ENCODE measurements around the gene P4HTM. TPM values are rescaled to one million over a fixed set of nuclear protein-coding genes. Genes with fewer than 3 reads are reported as not detected.

P4HTM gene
- polyA plus RNA-seq, 4 donors: 30.6 to 47.6 (median 39.6) TPM

DNA sequence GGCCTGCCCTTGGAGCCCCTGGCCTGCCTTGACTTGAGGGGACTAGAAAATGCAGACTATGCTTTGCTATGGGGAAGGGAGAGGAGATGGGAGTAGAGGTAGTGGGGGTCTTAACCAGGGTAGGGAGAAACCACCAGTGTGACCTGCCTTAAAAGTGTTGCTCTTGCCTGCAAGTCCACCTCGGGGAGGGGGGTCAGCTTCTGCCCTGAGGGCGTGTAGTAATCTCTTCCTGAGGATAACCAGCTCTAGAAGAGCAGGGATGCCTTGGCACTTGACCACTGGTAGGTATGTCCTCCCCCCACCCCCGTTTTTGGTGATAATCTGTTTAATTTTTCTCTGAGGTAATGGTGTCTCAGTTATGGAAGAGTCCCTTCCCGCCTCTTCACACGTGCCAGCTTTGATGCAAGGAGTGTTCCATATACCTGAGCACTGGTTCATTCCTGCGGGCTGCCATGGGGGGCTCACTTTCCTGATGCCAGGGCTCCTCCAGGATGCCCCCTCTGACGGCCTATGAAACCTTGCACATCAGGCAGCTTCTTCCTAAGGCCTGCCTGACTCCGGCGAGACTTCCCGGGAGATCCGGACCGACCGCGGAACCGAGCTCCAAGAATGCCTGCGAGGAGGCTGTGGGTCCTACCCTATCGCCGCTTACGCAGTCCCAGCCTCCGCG, 780 bp upstream of the P4HTM start:
- Histone ChIP-seq H3K4me3 (ENCODE audit: low read depth in 1 of 3, low read length in 3 of 3) (peak overlapping the region; percentile 84 to 97 (median 88)), H3K9me3 (ENCODE audit: control insufficient read depth in 2 of 2, insufficient read depth in 1 of 2, low read depth in 1 of 2, low read length in 1 of 2) (no peaks in the 10 kb centered on the region), H3K36me3 (ENCODE audit: control insufficient read depth in 3 of 3, insufficient read depth in 2 of 3, low read depth in 1 of 3, low read length in 3 of 3) (peaks cover 0 to 45% (median 5%) of the 10 kb centered on the region in 3 donors), H3K27me3 (ENCODE audit: control insufficient read depth in 3 of 3, insufficient read depth in 3 of 3, low read length in 3 of 3) (no peaks in the 10 kb centered on the region), H3K4me1 (ENCODE audit: control insufficient read depth in 3 of 3, insufficient read depth in 2 of 3, low read depth in 1 of 3, low read length in 2 of 3) (peaks cover 4 to 11% (median 8%) of the 10 kb centered on the region in 3 donors), H3K27ac (ENCODE audit: low read depth in 1 of 3, low read length in 2 of 3) (peak overlapping the region; percentile 86 to 99 (median 97))
- peak in 1 of 2 donors; percentile 26 for DNase-seq
- no peak for FAIRE-seq
- 3 to 4% (median 3%) methylated on average over 21 of the region's 21 CpGs for WGBS, 3 donors

DNA sequence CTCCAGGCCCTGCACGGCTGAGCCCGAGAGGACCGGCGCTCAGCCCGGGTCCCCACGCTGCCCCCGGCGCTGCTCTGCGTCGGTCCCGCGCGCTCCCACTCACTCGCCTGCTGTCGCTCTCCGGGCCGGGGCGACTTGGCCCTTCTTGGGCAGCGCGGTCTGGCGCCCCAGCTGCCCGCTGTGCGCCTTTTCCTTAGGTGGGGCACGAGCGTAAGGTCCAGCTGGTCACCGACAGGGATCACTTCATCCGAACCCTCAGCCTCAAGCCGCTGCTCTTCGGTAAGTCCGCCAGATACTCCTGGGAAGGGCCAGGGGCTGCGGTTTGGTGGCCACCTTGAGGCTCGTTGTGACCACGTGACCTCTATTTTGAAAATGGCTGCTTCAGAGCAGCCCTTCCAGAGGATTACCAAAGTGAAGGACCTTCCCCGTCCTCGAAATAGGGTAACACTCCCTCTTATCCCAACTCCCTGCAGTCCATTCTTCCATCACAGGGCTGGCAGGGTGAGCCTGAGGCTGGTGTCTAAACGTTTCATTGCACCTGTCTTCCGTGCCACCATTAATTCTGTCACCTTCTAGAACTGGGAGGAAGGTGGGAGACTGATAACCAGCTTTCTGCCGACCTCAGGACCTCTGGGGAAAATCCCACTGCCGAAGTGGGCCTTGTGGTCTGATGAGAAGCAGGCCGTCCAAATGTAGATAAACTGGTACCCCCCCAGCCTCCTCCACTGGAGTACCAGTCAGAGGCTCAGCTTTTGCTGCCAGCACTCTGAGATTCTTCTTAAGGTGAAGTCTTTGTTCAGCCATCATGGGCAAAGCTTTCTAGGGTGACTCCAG, 812 bp downstream of the P4HTM start:
- no peaks in the 10 kb centered on the region for H3K27me3 ChIP-seq (ENCODE audit: control insufficient read depth in 3 of 3, insufficient read depth in 3 of 3, low read length in 3 of 3)
- 2 to 5% (median 2%) methylated on average over 39 to 40 of the region's 40 CpGs for WGBS, 3 donors
- H3K36me3 ChIP-seq (ENCODE audit: control insufficient read depth in 3 of 3, insufficient read depth in 2 of 3, low read depth in 1 of 3, low read length in 3 of 3): peaks cover 0 to 43% (median 2%) of the 10 kb centered on the region in 3 donors
- DNase-seq (peak; percentile 45 to 77), FAIRE-seq (no peak)
- H3K4me3 ChIP-seq (ENCODE audit: low read depth in 1 of 3, low read length in 3 of 3): peak overlapping the region; percentile 84 to 97 (median 88)
- H3K27ac ChIP-seq (ENCODE audit: low read depth in 1 of 3, low read length in 2 of 3): peak overlapping the region; percentile 45 to 97 (median 86)
- H3K4me1 ChIP-seq (ENCODE audit: control insufficient read depth in 3 of 3, insufficient read depth in 2 of 3, low read depth in 1 of 3, low read length in 2 of 3): peaks cover 4 to 11% (median 8%) of the 10 kb centered on the region in 3 donors
- no peaks in the 10 kb centered on the region for H3K9me3 ChIP-seq (ENCODE audit: control insufficient read depth in 2 of 2, insufficient read depth in 1 of 2, low read depth in 1 of 2, low read length in 1 of 2)

DNA sequence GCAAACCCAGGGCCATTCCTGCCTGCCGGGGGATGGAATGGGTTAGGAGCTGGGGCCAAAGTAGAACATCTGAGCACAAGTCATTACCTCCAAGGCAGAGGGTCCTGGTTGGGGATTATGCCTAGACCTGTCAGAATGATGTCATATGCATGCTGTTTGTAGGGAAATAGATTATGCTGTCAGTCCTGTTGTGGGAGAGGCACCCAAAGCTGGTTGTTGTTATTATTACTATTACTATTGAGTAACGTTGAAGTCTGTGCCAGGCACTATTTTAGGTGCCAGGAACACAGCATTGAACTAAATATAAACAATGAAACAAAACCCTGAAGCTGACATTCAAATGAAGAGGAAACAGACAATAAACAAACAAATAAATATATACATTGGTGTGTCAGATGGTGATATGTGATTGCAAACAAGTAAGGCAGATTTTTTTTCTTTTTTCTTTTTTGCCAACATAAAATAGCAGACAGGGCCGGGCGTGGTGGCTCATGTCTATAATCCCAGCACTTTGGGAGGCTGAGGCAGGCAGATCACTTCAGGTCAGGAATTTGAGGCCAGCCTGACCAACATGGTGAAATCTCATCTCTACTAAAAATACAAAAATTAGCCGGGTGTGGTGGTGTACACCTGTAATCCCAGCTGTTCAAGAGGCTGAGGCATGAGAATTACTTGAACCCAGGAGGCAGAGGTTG, 2.0 kb downstream of the P4HTM start:
- Histone ChIP-seq H3K9me3 (ENCODE audit: control insufficient read depth in 2 of 2, insufficient read depth in 1 of 2, low read depth in 1 of 2, low read length in 1 of 2) (no peaks in the 10 kb centered on the region), H3K4me1 (ENCODE audit: control insufficient read depth in 3 of 3, insufficient read depth in 2 of 3, low read depth in 1 of 3, low read length in 2 of 3) (peaks cover 4 to 11% (median 8%) of the 10 kb centered on the region in 3 donors), H3K27ac (ENCODE audit: low read depth in 1 of 3, low read length in 2 of 3) (no peak overlapping the region), H3K4me3 (ENCODE audit: low read depth in 1 of 3, low read length in 3 of 3) (peak overlapping the region in 1 of 3 donors; percentile 84), H3K36me3 (ENCODE audit: control insufficient read depth in 3 of 3, insufficient read depth in 2 of 3, low read depth in 1 of 3, low read length in 3 of 3) (peaks cover 0 to 39% (median 0%) of the 10 kb centered on the region in 3 donors), H3K27me3 (ENCODE audit: control insufficient read depth in 3 of 3, insufficient read depth in 3 of 3, low read length in 3 of 3) (no peaks in the 10 kb centered on the region)
- FAIRE-seq: no peak
- WGBS, 3 donors: 61 to 73% (median 64%) methylated on average over 5 of the region's 5 CpGs
- DNase-seq: no peak

DNA sequence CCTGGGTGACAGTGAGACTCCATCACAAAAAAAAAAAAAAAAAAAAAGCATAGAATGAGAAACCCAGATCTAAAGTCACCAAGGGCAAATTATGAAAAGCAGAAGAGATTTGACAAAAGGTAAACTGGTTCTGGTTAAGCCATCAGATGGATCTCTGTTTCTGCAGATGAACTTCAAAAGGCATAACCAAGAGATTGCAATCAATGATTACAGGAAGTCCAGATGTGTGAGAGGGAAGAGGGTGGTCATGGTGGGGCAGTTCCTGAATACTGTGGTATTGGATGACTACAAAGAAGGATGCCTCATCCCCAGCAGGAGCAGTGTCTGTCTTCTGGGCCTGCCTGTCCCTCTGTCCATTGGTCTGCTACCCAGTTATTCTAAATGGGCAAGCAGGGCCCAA, 3.8 kb downstream of the P4HTM start:
- FAIRE-seq (no peak), DNase-seq (no peak)
- Histone ChIP-seq H3K36me3 (ENCODE audit: control insufficient read depth in 3 of 3, insufficient read depth in 2 of 3, low read depth in 1 of 3, low read length in 3 of 3) (peaks cover 0 to 53% (median 0%) of the 10 kb centered on the region in 3 donors), H3K27ac (ENCODE audit: low read depth in 1 of 3, low read length in 2 of 3) (no peak overlapping the region), H3K4me1 (ENCODE audit: control insufficient read depth in 3 of 3, insufficient read depth in 2 of 3, low read depth in 1 of 3, low read length in 2 of 3) (peaks cover 4 to 17% (median 8%) of the 10 kb centered on the region in 3 donors), H3K9me3 (ENCODE audit: control insufficient read depth in 2 of 2, insufficient read depth in 1 of 2, low read depth in 1 of 2, low read length in 1 of 2) (no peaks in the 10 kb centered on the region), H3K27me3 (ENCODE audit: control insufficient read depth in 3 of 3, insufficient read depth in 3 of 3, low read length in 3 of 3) (no peaks in the 10 kb centered on the region), H3K4me3 (ENCODE audit: low read depth in 1 of 3, low read length in 3 of 3) (no peak overlapping the region)

DNA sequence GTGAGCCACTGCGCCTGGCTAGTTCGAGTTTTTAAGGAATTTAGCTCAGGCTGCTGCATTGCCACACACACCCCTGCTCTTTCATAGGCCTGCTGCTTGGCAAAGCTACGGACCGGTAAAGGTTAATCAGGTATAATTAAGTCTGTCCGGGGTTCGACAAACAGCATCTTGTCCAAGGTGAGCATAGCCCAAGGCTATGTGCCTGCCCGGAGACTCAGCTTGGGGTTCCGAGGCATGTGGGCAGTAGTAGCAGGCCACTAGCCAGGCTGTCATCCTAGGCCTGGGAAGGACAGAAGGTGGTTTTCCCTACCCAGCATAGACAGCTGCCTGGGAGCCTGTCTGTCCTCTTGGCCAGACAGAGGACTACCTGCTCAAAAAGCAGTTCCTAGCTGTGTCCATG, 6.6 kb downstream of the P4HTM start:
- Histone ChIP-seq H3K27ac (ENCODE audit: low read depth in 1 of 3, low read length in 2 of 3) (no peak overlapping the region), H3K4me1 (ENCODE audit: control insufficient read depth in 3 of 3, insufficient read depth in 2 of 3, low read depth in 1 of 3, low read length in 2 of 3) (peaks cover 0 to 35% (median 3%) of the 10 kb centered on the region in 3 donors), H3K27me3 (ENCODE audit: control insufficient read depth in 3 of 3, insufficient read depth in 3 of 3, low read length in 3 of 3) (no peaks in the 10 kb centered on the region), H3K4me3 (ENCODE audit: low read depth in 1 of 3, low read length in 3 of 3) (no peak overlapping the region), H3K9me3 (ENCODE audit: control insufficient read depth in 2 of 2, insufficient read depth in 1 of 2, low read depth in 1 of 2, low read length in 1 of 2) (no peaks in the 10 kb centered on the region), H3K36me3 (ENCODE audit: control insufficient read depth in 3 of 3, insufficient read depth in 2 of 3, low read depth in 1 of 3, low read length in 3 of 3) (peaks cover 0 to 65% (median 0%) of the 10 kb centered on the region in 3 donors)
- WGBS, 3 donors: 91 to 96% (median 93%) methylated on average over 8 of the region's 8 CpGs
- DNase-seq: no peak
- FAIRE-seq: no peak

DNA sequence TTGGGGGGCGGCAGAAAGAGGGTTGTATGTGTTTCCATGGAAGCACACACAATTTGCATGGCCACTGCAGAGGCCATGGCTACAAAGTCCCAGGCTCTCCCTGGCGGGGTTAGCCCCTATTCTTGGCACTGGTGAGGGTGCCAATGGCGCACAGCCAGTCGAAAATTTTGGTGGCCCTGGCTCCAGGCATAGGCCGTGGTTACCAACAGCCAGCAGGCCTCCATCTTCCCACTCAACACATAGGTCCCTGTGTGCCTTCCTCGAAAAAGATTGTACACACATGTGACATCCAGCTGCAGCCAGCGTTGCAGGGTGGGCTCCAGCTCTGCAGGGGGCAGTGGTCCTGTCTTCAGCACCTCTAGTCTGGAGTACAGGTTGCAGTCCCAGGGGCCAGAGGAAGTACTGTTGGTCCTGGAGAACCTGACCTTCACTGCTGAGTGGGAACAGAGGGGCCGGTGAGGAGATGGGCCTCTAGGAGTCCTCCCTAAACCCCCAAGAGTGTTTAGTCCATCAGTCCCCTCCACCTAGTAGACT, 7.1 kb downstream of the P4HTM start:
- no peak overlapping the region for H3K27ac ChIP-seq (ENCODE audit: low read depth in 1 of 3, low read length in 2 of 3)
- WGBS, 3 donors: 86 to 91% (median 88%) methylated on average over 8 of the region's 8 CpGs
- H3K36me3 ChIP-seq (ENCODE audit: control insufficient read depth in 3 of 3, insufficient read depth in 2 of 3, low read depth in 1 of 3, low read length in 3 of 3): peaks cover 0 to 70% (median 0%) of the 10 kb centered on the region in 3 donors
- FAIRE-seq (no peak), DNase-seq (no peak)
- peaks cover 0 to 36% (median 0%) of the 10 kb centered on the region in 3 donors for H3K4me1 ChIP-seq (ENCODE audit: control insufficient read depth in 3 of 3, insufficient read depth in 2 of 3, low read depth in 1 of 3, low read length in 2 of 3)
- no peaks in the 10 kb centered on the region for H3K27me3 ChIP-seq (ENCODE audit: control insufficient read depth in 3 of 3, insufficient read depth in 3 of 3, low read length in 3 of 3)
- no peaks in the 10 kb centered on the region for H3K9me3 ChIP-seq (ENCODE audit: control insufficient read depth in 2 of 2, insufficient read depth in 1 of 2, low read depth in 1 of 2, low read length in 1 of 2)
- H3K4me3 ChIP-seq (ENCODE audit: low read depth in 1 of 3, low read length in 3 of 3): no peak overlapping the region

DNA sequence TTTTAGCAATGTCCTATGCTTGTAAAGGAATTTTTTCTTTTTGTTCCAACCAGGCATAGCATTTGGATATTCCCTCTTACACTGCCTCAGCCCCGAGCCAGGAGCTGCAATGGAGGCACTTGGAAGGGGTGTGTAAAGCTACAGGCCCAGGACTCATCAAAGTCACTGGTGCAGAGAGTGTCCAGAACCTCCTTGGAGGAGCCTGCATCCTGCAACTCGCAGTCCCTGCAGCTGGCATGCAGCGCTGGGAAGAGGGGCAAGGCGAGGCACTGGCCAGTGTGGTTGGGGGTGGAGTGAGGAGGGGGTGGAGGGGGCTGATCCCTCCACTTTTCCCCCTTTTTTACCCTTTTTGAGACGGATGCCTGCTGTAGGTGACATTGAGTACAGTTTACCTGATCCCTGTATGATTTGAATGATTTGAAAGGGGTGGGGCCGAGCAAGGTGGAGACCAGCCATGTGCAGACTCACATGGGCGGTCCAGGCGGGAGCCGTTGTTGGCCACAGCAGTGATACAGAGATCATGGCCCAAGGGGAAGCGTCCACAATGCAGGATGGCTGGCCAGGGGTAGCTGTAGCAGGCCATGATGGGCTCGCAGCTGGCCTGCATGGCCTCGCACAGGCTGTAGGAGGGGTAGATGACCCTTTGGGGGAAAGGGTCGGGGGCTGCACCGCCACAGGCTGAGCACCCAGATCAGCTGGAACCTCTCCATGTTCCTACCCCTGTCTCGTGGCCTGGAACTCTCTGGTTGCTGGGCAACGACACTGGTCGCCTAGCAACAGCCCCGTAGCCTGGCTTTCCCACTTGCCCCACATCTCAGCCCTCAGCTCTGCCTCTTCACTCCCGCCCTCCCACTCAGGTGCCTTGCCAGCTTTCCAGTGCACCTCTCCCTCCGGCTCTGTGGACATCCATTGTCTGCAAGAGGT, 7.9 kb downstream of the P4HTM start:
- FAIRE-seq (no peak), DNase-seq (no peak)
- peaks cover 0 to 73% (median 0%) of the 10 kb centered on the region in 3 donors for H3K36me3 ChIP-seq (ENCODE audit: control insufficient read depth in 3 of 3, insufficient read depth in 2 of 3, low read depth in 1 of 3, low read length in 3 of 3)
- H3K4me3 ChIP-seq (ENCODE audit: low read depth in 1 of 3, low read length in 3 of 3): no peak overlapping the region
- peaks cover 0 to 36% (median 0%) of the 10 kb centered on the region in 3 donors for H3K4me1 ChIP-seq (ENCODE audit: control insufficient read depth in 3 of 3, insufficient read depth in 2 of 3, low read depth in 1 of 3, low read length in 2 of 3)
- no peaks in the 10 kb centered on the region for H3K9me3 ChIP-seq (ENCODE audit: control insufficient read depth in 2 of 2, insufficient read depth in 1 of 2, low read depth in 1 of 2, low read length in 1 of 2)
- H3K27ac ChIP-seq (ENCODE audit: low read depth in 1 of 3, low read length in 2 of 3): peak overlapping the region in 1 of 3 donors; percentile 44
- WGBS, 3 donors: 82 to 89% (median 87%) methylated on average over 17 to 20 of the region's 20 CpGs
- no peaks in the 10 kb centered on the region for H3K27me3 ChIP-seq (ENCODE audit: control insufficient read depth in 3 of 3, insufficient read depth in 3 of 3, low read length in 3 of 3)

Measured in small intestine (tissue), 7 donors.